ENCODE results near the gene TMEM125.

GRCh38 chr1:43308635-43309404, 39.0 kb downstream of the TMEM125 start:
- no peak for TF ChIP-seq EZH2phosphoT487 (IDR thresholded peaks at IDR 0.05)
- TF ChIP-seq, protein P1, sequence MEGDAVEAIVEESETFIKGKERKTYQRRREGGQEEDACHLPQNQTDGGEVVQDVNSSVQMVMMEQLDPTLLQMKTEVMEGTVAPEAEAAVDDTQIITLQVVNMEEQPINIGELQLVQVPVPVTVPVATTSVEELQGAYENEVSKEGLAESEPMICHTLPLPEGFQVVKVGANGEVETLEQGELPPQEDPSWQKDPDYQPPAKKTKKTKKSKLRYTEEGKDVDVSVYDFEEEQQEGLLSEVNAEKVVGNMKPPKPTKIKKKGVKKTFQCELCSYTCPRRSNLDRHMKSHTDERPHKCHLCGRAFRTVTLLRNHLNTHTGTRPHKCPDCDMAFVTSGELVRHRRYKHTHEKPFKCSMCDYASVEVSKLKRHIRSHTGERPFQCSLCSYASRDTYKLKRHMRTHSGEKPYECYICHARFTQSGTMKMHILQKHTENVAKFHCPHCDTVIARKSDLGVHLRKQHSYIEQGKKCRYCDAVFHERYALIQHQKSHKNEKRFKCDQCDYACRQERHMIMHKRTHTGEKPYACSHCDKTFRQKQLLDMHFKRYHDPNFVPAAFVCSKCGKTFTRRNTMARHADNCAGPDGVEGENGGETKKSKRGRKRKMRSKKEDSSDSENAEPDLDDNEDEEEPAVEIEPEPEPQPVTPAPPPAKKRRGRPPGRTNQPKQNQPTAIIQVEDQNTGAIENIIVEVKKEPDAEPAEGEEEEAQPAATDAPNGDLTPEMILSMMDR (IDR thresholded peaks at IDR 0.05) = no peak
